ENCODE results near the gene GNG4.
"Not testable (repeated sequence)": the region's sequence is repeated elsewhere in the genome, so short reads cannot be mapped to it uniquely, and the experiment has no call there.

The GNG4 gene

DNA sequence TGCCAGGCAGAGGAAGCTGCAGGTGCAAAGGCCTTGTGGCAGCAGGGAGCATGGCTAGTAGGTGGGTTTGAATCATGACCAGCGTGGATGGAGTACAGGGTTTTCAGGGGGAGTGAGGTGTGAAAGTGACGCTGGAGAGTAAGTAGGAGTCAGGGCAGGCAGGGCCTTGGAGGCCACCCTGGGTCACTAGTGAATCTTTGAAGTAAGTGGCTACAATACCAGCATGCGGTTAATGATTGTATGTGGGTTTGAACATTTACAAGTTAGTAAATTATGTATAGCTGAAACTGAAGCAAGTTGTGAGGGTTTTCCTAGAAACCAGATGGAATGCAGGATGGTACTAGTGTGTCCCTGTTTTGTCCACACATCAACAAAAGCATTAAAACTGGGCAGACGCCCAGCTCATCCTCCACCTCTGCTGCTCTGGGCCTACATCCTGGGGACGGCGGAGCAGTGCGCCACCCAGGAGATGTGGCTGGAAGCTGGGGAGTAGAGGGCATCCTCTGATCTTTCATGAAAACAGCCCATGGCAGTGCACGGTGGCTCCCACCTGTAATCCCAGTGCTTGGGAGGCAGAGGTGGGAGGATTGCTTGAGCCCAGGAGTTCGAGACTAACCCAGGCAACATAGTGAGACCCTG, 104.2 kb downstream of the GNG4 start:
- Histone ChIP-seq H3K4me2 (ENCODE audit: low read length) (no peak overlapping the region), H3K36me3 (replicated peaks; ENCODE audit: low read depth, low read length) (no peaks in the 10 kb centered on the region), H3K9ac (ENCODE audit: low read length) (no peak overlapping the region), H3K27ac (ENCODE audit: low read length) (no peak overlapping the region), H3K27me3 (ENCODE audit: low read depth, low read length) (peaks cover 22% of the 10 kb centered on the region; the same call in 1 of the 2 replicates), H3K79me2 (ENCODE audit: low read length) (no peaks in the 10 kb centered on the region), H4K20me1 (ENCODE audit: insufficient read depth, low read length) (no peaks in the 10 kb centered on the region), H3K4me1 (ENCODE audit: low read length) (no peaks in the 10 kb centered on the region), H3K4me3 (ENCODE audit: low read length) (no peak overlapping the region), H3K9me3 (ENCODE audit: insufficient read depth, low read length) (no peaks in the 10 kb centered on the region), H2AFZ (ENCODE audit: low read depth, low read length) (no peak overlapping the region)
- TF ChIP-seq, protein P1, sequence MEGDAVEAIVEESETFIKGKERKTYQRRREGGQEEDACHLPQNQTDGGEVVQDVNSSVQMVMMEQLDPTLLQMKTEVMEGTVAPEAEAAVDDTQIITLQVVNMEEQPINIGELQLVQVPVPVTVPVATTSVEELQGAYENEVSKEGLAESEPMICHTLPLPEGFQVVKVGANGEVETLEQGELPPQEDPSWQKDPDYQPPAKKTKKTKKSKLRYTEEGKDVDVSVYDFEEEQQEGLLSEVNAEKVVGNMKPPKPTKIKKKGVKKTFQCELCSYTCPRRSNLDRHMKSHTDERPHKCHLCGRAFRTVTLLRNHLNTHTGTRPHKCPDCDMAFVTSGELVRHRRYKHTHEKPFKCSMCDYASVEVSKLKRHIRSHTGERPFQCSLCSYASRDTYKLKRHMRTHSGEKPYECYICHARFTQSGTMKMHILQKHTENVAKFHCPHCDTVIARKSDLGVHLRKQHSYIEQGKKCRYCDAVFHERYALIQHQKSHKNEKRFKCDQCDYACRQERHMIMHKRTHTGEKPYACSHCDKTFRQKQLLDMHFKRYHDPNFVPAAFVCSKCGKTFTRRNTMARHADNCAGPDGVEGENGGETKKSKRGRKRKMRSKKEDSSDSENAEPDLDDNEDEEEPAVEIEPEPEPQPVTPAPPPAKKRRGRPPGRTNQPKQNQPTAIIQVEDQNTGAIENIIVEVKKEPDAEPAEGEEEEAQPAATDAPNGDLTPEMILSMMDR (IDR thresholded peaks at IDR 0.05; ENCODE audit: low read depth, low read length): no peak
- TF ChIP-seq EZH2phosphoT487 (IDR thresholded peaks at IDR 0.05; ENCODE audit: low read depth): no peak

DNA sequence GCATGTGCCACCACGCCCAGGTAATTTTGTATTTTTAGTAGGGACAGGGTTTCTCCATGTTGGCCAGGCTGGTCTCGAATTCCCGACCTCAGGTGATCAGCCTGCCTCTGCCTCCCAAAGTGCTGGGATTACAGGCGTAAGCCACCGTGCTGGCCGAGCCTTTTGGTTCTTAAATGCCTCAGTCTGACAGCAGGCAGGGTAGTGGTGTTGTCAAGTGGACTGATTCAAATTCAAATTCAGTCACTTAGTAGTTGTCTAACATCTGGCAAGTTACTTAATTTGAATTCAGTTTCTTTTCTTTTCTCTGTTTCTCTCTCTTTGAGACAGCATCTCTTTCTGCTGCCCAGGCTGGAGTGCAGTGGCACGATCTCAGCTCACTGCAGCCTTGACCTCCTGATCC, 106.7 kb downstream of the GNG4 start:
- H3K79me2 ChIP-seq (ENCODE audit: low read length); H3K9me3 ChIP-seq (ENCODE audit: insufficient read depth, low read length); H3K36me3 ChIP-seq (replicated peaks; ENCODE audit: low read depth, low read length); H4K20me1 ChIP-seq (ENCODE audit: insufficient read depth, low read length); H3K4me1 ChIP-seq (ENCODE audit: low read length); H2AFZ ChIP-seq (ENCODE audit: low read depth, low read length); H3K27ac ChIP-seq (ENCODE audit: low read length); H3K4me3 ChIP-seq (ENCODE audit: low read length); H3K9ac ChIP-seq (ENCODE audit: low read length); H3K27me3 ChIP-seq (ENCODE audit: low read depth, low read length); H3K4me2 ChIP-seq (ENCODE audit: low read length): not testable (repeated sequence)

DNA sequence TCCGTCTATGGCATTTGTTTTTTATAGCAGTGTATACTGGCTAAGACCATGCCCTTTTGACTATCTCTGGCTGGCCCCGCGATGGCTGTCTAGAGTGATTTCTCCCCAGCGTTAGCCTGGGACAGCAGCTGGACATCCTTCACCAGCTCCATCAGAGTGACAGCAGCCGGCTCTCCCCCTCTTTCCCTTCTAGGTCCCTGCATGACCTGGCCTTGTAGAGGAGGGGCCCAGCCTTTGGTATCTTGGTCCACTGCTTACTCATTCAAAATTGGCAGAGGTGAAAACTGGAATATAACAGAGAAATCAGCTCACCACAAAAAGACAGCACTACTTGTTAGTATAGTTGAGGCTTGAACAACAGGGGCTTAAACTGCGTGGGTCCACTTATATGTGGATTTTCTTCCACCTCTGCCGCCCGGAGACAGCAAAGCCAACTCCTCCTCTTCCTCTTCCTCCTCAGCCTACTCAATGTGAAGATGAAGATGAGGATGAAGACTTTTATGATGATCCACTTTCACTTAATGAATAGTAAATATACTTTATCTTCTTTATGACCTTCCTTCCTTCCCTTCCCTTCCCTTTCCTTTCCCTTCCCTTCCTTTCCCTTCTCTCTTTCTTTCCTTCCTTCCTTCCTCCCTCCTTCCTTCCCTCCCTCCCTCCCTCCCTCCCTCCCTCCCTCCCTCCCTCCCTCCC, 116.0 kb downstream of the GNG4 start:
- no peak for TF ChIP-seq EZH2phosphoT487 (IDR thresholded peaks at IDR 0.05; ENCODE audit: low read depth)
- TF ChIP-seq, protein P1 (IDR thresholded peaks at IDR 0.05; ENCODE audit: low read depth, low read length): no peak
- H3K79me2 ChIP-seq (ENCODE audit: low read length): no peaks in the 10 kb centered on the region

DNA sequence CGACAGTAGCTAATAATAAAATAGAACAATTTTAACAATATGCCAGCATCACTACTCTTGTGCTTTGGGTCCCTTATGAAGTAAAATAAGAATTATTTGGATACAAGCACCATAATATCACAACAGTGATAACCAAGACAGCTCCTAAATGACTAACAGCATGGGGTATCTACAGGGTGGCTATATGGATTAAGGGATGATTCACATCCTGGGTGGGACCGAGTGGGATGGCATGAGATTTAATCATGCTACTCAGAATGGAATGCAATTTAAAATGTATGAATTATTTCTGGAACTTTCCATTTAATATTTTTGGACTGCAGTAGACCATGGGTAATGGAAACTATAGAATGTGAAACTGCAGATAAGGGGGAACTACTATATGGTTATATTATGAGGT, 117.2 kb downstream of the GNG4 start:
- H3K4me1 ChIP-seq (ENCODE audit: low read length): no peaks in the 10 kb centered on the region
- H3K4me2 ChIP-seq (ENCODE audit: low read length): no peak overlapping the region
- H4K20me1 ChIP-seq (ENCODE audit: insufficient read depth, low read length): no peaks in the 10 kb centered on the region
- H3K4me3 ChIP-seq (ENCODE audit: low read length): no peak overlapping the region
- H3K9ac ChIP-seq (ENCODE audit: low read length): no peak overlapping the region
- H3K27me3 ChIP-seq (ENCODE audit: low read depth, low read length): no peaks in the 10 kb centered on the region
- no peaks in the 10 kb centered on the region for H3K79me2 ChIP-seq (ENCODE audit: low read length)
- H3K36me3 ChIP-seq (replicated peaks; ENCODE audit: low read depth, low read length): no peaks in the 10 kb centered on the region
- H2AFZ ChIP-seq (ENCODE audit: low read depth, low read length): no peak overlapping the region
- TF ChIP-seq EZH2phosphoT487 (IDR thresholded peaks at IDR 0.05; ENCODE audit: low read depth): no peak
- H3K27ac ChIP-seq (ENCODE audit: low read length): no peak overlapping the region
- H3K9me3 ChIP-seq (ENCODE audit: insufficient read depth, low read length): no peaks in the 10 kb centered on the region

More for the DNA sequence above, 116.0 kb downstream of the GNG4 start:
- no peaks in the 10 kb centered on the region for H3K36me3 ChIP-seq (replicated peaks; ENCODE audit: low read depth, low read length)
- no peak overlapping the region for H3K9ac ChIP-seq (ENCODE audit: low read length)
- no peaks in the 10 kb centered on the region for H4K20me1 ChIP-seq (ENCODE audit: insufficient read depth, low read length)
- H3K9me3 ChIP-seq (ENCODE audit: insufficient read depth, low read length): no peaks in the 10 kb centered on the region
- H3K4me3 ChIP-seq (ENCODE audit: low read length): no peak overlapping the region
- H3K27me3 ChIP-seq (ENCODE audit: low read depth, low read length): no peaks in the 10 kb centered on the region
- H2AFZ ChIP-seq (ENCODE audit: low read depth, low read length): no peak overlapping the region
- no peaks in the 10 kb centered on the region for H3K4me1 ChIP-seq (ENCODE audit: low read length)
- no peak overlapping the region for H3K27ac ChIP-seq (ENCODE audit: low read length)
- H3K4me2 ChIP-seq (ENCODE audit: low read length): no peak overlapping the region

DNA sequence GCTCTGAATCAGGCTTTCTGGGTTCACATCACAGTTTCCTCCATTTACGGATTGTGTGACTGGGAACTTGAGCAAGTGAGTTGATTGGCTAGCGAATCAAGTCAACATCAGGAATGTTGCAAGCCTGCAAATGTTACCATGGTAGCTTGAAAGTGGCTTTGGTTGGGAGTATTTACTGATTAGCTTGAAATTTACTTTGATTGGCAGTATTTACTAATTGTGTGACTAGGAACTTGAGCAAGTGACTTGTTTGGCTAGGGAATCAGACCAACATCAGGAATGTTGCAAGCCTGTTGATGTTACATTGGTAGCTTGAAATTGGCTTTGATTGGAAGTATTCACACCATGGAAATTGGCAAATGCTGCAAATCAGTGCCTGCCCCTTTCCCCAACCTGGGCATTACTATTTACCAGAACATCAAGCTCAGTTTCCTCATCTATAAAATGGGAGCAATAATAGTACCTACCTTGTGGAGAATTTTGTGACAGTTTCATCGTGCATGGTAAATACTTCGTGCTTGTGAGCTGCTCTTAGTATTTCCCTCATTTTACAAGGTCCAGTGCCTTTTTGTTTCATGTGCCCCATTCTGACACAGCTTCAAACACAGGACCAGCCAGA, 122.3 kb downstream of the GNG4 start:
- Histone ChIP-seq H3K4me1 (ENCODE audit: low read length) (no peaks in the 10 kb centered on the region), H3K9ac (ENCODE audit: low read length) (no peak overlapping the region), H3K4me2 (ENCODE audit: low read length) (no peak overlapping the region), H2AFZ (ENCODE audit: low read depth, low read length) (no peak overlapping the region), H4K20me1 (ENCODE audit: insufficient read depth, low read length) (no peaks in the 10 kb centered on the region), H3K36me3 (replicated peaks; ENCODE audit: low read depth, low read length) (no peaks in the 10 kb centered on the region), H3K27ac (ENCODE audit: low read length) (no peak overlapping the region), H3K27me3 (ENCODE audit: low read depth, low read length) (no peaks in the 10 kb centered on the region), H3K9me3 (ENCODE audit: insufficient read depth, low read length) (no peaks in the 10 kb centered on the region), H3K4me3 (ENCODE audit: low read length) (no peak overlapping the region), H3K79me2 (ENCODE audit: low read length) (no peaks in the 10 kb centered on the region)
- no peak for TF ChIP-seq EZH2phosphoT487 (IDR thresholded peaks at IDR 0.05; ENCODE audit: low read depth)
- TF ChIP-seq, protein P1 (IDR thresholded peaks at IDR 0.05; ENCODE audit: low read depth, low read length): no peak

Data from OCI-LY3 (cell line).